CD4-positive, alpha-beta T cell treated with Interleukin-10 for 1 hour (primary cell): ENCODE data around the gene ADGRD2.

Source experiments
- DNase-seq: peaks from one replicate; pipeline ENCODE4 v3.0.0-alpha.2; 2020

Gene ADGRD2

DNA sequence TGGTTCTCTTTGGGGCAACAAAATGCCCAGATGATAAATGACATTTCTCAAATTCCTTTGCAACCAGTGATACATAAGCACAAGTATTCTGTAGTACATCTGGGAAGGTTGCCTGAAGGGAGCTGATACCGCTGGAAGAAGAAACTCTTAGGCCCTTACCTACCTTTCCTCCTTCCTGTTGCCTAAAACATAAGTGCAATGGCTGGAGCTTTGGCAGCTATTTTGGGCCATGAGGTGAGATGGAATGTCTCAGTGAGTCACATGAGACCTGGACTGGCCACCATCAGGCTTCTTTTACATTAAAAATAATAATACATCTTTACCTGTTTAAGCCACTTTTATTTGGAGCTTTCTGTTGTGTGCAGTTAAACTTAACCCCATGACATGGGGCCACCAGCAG, 11.2 kb upstream of the ADGRD2 start:
- no peak for DNase-seq

DNA sequence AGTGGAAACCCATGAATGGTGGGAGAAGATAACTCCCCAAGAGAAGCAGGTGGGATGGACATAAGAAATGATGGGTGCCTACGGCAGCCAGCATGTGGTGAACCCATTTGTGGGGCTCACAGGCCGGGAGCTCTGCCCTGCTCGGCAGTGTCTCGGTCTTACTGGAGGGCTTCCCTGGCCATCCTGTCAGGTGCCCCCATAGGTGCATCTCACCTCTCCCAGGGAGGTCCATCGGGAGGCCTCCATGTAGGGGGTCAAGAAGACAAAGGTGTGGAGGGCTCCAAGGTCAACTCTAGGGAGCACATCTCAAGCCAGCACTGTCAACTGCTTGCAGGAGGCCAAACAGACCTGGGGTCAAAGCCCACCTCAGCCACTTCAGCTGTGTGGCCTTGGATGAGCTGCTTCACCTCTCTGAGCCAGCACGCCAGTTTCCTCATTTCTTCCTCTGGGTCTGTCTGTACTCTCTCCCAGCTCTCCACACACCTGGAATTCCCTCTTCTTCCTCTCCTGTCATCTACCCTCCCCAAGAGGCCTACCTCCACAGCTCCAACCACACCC, 10.5 kb upstream of the ADGRD2 start:
- no peak for DNase-seq

DNA sequence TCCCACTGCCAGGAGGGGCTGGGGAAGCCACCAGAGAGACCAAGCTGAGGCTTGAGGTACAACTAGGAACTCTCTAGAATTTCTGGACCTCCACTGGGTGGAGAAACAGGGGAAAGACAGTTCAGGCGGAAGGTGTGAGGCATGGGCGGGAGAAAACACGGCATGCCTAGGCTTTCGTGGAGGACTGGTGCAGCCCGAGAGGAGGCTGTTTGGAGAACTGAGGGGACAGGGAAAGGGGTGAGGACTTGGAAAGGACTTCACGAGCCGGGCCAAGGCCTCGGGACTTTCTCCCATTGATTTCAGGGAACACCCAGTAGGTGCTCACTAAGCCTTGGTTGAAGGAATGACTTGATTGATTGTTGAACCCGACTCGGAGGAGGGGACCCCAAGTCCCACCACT, 9.5 kb upstream of the ADGRD2 start:
- DNase-seq = no peak

DNA sequence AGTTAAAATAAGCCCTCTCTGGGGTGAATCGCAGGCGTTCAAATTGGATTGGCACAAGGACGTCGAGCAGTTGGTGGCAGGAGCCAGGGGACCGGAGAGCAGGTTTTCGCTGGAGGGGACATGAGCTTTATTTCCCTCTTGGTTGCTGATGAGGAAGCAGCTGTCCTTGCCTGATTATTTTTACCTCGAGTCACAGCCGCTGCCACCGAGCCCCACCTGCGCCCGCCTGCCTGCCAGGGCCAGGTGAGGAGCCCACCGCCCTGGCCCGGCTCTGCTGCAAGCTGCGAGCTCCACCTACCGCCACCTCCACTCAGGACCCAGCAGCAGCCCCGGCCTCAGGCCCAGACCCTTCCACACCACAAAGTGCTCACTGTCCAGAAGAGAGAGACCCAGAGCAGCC, 9.0 kb upstream of the ADGRD2 start:
- no peak for DNase-seq

DNA sequence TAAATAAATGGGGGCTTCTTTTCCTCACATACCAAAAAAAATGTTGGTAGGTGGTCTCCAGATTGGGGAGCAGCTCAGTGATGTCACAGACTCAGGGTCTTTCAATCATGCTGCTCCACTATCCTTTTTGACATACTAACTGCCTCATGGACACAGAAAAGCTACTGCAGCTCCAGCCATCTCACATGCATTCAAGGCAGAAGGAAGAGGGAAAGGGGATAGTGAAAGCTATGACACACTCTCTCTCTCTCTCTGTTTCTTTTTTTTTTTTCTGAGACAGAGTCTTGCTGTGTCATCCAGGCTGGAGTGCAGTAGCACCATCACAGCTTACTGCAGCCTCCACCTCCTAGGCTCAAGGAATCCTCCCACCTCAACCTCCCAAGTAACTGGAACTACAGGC, 7.9 kb upstream of the ADGRD2 start:
- no peak for DNase-seq

DNA sequence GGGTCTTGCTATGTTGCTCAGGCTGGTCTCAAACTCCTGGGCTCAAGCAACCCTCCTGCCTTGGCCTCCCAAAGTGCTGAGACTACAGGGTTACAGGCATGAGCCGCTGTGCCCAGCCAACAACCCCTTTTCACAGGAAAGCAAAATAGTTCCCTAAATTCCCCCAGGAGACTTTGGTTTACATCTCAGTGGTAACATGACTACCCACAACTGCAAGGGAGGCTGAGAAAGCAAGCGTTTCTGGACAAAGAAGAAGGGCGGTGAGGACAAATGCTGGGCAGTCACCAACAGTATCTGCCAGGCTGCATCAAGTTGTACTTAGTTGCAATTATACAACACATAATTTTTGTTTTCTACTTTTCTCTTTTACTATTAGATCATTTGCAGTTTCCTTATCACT, 7.4 kb upstream of the ADGRD2 start:
- DNase-seq = no peak

- no peak for DNase-seq
Measured at GRCh38 chr9:124443625-124444024, 6.6 kb upstream of the ADGRD2 start.

DNA sequence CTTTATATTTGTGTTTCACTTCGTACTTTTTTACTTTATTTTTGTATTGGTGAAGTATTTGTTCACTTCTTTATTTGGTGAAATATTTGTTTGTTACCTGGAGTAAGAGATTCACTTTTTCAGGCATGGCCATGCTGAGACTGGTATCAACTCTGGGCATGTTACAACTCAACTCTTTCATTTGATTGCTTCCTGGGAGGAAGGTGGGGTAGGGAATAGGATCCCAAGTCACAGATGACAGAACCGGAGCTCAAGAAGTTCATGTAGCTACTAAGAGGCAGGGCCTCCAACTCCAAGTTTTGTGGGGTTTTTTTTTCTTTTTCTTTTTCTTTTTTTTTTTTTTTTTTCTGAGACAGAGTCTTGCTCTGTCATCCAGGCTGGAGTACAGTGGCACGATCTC, 6.1 kb upstream of the ADGRD2 start:
- DNase-seq = no peak

GRCh38 chr9:124447297-124447661, 3.0 kb upstream of the ADGRD2 start:
- no peak for DNase-seq

- no peak for DNase-seq
Measured at GRCh38 chr9:124448019-124448418, 2.2 kb upstream of the ADGRD2 start.

DNA sequence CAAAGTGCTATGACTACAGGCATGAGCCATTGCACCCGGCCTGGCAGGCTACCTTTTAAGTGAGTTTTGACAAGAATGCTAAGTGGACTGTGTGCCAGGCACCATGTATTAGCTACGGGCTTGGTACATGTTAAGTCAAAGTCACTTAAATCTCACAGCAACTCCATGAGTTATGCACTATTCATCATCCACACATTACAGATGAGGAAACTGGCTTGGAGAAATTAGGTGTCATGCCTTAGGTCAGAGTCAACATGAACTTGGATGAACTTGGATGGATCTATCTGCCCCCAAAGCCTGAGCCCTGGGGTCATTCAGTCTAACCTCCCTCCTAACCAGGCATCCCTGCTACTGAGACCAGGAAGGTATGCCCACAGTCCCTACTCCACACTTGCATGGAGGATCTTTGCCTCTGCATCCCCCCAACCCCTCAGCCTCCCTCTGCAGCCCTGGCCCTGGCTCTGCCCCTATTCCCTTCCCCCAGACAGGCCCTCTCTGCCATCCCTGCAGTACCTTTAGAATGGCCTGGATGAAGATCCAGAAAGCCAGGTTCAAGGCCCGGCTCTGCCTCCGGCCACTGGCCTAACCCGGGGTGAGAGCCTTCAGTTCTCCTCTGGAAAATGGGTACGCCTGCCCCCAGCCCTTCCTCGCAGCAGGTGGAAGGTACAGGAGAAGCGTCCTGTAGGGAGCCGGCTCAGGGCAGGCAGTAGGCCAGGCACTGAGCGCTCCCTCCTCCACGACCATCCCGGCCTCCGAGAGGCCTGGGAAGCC, 685 bp upstream of the ADGRD2 start:
- DNase-seq = no peak

GRCh38 chr9:124450931-124451661, 845 bp downstream of the ADGRD2 start:
- DNase-seq = no peak

GRCh38 chr9:124452326-124452725, 2.1 kb downstream of the ADGRD2 start:
- no peak for DNase-seq

DNA sequence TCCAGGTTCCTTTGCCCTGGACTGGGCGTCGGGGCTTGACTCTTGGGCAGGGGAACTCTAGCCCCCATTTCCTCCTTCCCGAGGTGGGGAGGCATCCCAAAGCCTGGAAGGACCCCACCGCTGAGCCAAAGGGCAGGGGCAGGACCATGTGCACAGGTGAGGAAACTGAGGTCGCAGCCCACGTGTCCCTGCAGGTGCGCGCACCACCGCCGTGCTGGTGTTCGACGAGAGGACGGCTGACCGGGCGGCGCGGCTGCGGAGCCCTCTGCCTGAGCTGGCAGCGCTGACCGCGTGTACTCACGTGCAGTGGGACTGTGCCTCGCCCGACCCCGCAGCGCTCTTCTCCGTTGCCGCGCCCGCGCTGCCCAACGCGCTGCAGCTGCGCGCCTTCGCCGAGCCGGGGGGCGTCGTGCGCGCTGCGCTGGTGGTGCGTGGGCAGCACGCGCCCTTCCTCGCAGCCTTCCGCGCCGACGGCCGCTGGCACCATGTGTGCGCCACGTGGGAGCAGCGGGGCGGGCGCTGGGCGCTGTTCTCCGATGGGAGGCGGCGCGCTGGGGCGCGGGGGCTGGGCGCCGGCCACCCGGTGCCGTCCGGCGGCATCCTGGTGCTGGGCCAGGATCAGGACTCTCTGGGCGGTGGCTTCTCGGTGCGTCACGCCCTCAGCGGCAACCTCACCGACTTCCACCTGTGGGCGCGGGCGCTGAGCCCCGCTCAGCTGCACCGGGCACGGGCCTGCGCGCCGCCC, 2.8 kb downstream of the ADGRD2 start:
- no peak for DNase-seq

GRCh38 chr9:124453586-124454191, 3.4 kb downstream of the ADGRD2 start:
- no peak for DNase-seq

- no peak for DNase-seq
Measured at GRCh38 chr9:124454296-124454695, 4.0 kb downstream of the ADGRD2 start.

- no peak for DNase-seq
Measured at GRCh38 chr9:124454791-124455443, 4.7 kb downstream of the ADGRD2 start.

- DNase-seq = no peak
Measured at GRCh38 chr9:124455820-124456219, 5.6 kb downstream of the ADGRD2 start.

GRCh38 chr9:124456341-124457078, 6.3 kb downstream of the ADGRD2 start:
- no peak for DNase-seq

DNA sequence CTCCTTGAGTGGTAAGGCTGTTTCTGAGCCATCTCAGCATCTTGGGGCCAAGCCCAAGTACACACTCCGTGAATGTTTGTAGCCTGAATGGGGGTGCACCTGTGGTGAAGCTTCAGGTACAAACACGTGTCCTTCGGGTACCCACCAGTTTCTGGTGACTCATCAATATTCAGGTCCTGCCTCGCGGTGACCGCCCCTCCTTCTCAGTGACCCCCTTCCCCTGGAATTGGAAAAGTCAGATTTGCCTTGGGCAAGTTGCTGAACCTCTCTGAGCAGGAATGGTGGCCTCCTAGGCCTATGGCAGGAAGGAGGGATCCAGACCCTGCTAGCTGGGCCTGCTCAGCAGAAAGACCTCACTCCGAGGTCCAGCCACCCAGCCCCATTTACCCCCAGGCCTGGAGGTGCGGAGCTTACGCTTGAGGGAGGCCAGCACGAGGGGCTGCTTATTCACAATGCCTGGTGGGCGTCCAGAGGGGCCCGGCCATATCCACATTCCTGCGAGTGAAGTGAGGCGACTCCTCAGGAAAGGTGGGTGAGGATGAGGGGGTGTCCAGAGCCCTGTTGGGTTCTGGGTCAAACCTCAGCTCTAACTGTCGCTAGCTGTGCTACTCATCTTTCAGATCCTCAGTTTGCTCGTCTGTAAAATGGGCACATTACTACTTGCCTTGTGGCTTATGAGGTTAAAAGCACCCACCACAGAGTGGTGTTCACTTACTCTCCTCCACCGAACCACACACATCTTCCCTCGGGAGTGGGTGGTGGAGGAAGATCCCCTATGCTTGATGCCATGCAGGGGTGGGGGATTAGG, 7.0 kb downstream of the ADGRD2 start:
- no peak for DNase-seq

DNA sequence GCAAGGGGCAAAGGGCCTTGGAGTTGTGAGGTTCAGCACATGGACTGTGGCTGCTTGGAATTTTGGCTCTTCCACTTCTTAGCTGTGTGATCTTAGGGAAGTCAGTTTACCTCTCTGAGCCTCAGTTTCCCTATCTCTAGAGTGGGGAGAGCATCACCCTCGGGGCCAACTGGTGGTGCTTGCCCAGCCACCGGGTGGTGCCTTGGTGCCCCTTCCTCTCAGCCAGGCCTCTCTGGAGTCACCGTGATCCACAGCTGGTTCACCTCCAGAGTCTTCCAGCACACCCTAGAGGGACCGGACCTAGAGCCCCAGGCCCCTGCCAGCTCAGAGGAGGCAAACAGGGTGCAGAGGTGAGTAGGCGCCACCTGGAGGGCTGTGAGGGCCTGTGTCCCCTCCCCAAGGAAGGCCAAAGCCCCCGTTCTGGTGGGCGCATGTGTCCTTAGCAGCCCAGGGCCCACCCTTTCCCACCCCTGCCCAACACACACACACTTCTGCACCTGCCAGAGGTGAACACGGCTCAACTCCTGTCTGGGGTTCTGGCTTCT, 7.7 kb downstream of the ADGRD2 start:
- no peak for DNase-seq
